ENCODE results near the gene NSF.
"Not testable (repeated sequence)": the region's sequence is repeated elsewhere in the genome, so short reads cannot be mapped to it uniquely, and the experiment has no call there.

GRCh38 chr17:46793023-46793422 lies 202.6 kb downstream of the NSF start:
- TF ChIP-seq, protein P1, sequence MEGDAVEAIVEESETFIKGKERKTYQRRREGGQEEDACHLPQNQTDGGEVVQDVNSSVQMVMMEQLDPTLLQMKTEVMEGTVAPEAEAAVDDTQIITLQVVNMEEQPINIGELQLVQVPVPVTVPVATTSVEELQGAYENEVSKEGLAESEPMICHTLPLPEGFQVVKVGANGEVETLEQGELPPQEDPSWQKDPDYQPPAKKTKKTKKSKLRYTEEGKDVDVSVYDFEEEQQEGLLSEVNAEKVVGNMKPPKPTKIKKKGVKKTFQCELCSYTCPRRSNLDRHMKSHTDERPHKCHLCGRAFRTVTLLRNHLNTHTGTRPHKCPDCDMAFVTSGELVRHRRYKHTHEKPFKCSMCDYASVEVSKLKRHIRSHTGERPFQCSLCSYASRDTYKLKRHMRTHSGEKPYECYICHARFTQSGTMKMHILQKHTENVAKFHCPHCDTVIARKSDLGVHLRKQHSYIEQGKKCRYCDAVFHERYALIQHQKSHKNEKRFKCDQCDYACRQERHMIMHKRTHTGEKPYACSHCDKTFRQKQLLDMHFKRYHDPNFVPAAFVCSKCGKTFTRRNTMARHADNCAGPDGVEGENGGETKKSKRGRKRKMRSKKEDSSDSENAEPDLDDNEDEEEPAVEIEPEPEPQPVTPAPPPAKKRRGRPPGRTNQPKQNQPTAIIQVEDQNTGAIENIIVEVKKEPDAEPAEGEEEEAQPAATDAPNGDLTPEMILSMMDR (IDR thresholded peaks at IDR 0.05): not testable (repeated sequence)
- not testable (repeated sequence) for TF ChIP-seq POLR2A (IDR thresholded peaks at IDR 0.05)

All from testis (tissue), 2 donors.